K562 (cell line): ENCODE data around the gene DDX39A.

Experiments used
- CREB1 ChIP-seq, 2 experiments: sonication (generic) in 1 of 2; formaldehyde crosslinking in 1 of 2; IDR thresholded peaks; 2 replicates each; pipeline versions ENCODE4 v1.6.1 to v1.8.0; 2012 to 2022; ENCODE audit warnings: inconsistent platforms in 1 of 2, mild to moderate bottlenecking in 1 of 2, missing genetic modification reagents in 1 of 2, moderate library complexity in 1 of 2
- EZH2 ChIP-seq: IDR thresholded peaks from 2 replicates; pipeline ENCODE4 v1.6.1; 2012; ENCODE audit warnings: low read depth, mild to moderate bottlenecking, inconsistent platforms, low read length, borderline replicate concordance
- JUN ChIP-seq, 2 experiments: sonication (generic) in 1 of 2; formaldehyde crosslinking in 1 of 2; IDR thresholded peaks; 2 replicates each; pipeline versions ENCODE4 v1.6.1 to v1.8.0; 2012 to 2022; ENCODE audit warnings: borderline replicate concordance in 2 of 2, mild to moderate bottlenecking in 2 of 2, improper control_type of control experiment in 1 of 2, low read depth in 1 of 2, low read length in 1 of 2, missing genetic modification reagents in 1 of 2
- MAFK ChIP-seq: IDR thresholded peaks from 2 replicates; pipeline ENCODE4 v1.6.1; 2011; ENCODE audit warnings: low read length, improper control_type of control experiment
- POLR2A ChIP-seq: fragments of 450-650 bp; conservative IDR thresholded peaks from 2 replicates; pipeline ENCODE4 v1.6.1; 2016
- PTBP1 ChIP-seq: fragments of 200-400 bp; formaldehyde crosslinking; IDR thresholded peaks from 2 replicates; pipeline ENCODE4 v1.6.1; 2017; ENCODE audit warnings: low read depth, low read length
- XRCC5 ChIP-seq: fragments of 200-400 bp; formaldehyde crosslinking; IDR thresholded peaks from 2 replicates; pipeline ENCODE4 v1.6.1; 2017; ENCODE audit warnings: low read depth, mild to moderate bottlenecking, low read length
- TF ChIP-seq, protein P1 (sequence below), 3 experiments: IDR thresholded peaks in 2 of 3; conservative IDR thresholded peaks in 1 of 3; 2 replicates each; pipeline ENCODE4 v1.5.1; 2011 to 2012; ENCODE audit warnings: low read length in 3 of 3, mild to moderate bottlenecking in 3 of 3, control low read depth in 2 of 3, improper control_type of control experiment in 1 of 3, inconsistent platforms in 1 of 3, low read depth in 1 of 3, mixed read lengths in 1 of 3, moderate library complexity in 1 of 3; ENCODE audit not compliant: insufficient read depth in 2 of 3

DNA sequence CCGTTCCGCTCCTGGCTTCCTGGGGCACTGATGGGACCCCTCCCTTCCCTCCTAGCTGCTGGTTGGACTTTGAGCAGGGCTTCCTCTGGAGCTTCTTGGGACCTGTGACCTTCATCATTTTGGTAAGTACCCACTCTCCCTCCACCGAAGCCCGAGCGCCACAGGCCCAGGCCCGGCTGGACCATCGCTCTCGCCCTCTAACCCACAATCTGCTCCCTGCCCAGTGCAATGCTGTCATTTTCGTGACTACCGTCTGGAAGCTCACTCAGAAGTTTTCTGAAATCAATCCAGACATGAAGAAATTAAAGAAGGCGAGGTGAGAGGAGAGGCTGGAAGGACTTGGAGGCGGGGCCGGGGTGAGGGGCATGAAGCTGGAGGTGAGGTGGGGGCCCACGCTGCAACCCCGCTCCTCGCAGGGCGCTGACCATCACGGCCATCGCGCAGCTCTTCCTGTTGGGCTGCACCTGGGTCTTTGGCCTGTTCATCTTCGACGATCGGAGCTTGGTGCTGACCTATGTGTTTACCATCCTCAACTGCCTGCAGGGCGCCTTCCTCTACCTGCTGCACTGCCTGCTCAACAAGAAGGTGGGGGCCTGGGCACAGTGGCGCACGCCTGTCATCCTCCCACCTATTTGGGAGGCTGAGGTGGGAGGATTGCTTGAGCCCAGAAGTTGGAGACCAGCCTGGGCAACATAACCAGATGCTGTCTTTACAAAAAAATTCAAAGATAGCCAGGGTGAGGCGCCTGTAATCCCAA lies 12.3 kb downstream of the DDX39A start:
- no peak for TF ChIP-seq JUN (IDR thresholded peaks at IDR 0.05; ENCODE audit: borderline replicate concordance, low read depth, low read length)
- TF ChIP-seq JUN (CRISPR knock-in tag; IDR thresholded peaks at IDR 0.05; ENCODE audit: borderline replicate concordance) = no peak
- no peak for TF ChIP-seq XRCC5
- no peak for TF ChIP-seq EZH2
- TF ChIP-seq MAFK = no peak
- TF ChIP-seq CREB1 (IDR thresholded peaks at IDR 0.05) = no peak
- no peak for TF ChIP-seq CREB1 (CRISPR knock-in tag; IDR thresholded peaks at IDR 0.05)
- TF ChIP-seq POLR2A = no peak
- no peak for TF ChIP-seq PTBP1
- TF ChIP-seq, protein P1, sequence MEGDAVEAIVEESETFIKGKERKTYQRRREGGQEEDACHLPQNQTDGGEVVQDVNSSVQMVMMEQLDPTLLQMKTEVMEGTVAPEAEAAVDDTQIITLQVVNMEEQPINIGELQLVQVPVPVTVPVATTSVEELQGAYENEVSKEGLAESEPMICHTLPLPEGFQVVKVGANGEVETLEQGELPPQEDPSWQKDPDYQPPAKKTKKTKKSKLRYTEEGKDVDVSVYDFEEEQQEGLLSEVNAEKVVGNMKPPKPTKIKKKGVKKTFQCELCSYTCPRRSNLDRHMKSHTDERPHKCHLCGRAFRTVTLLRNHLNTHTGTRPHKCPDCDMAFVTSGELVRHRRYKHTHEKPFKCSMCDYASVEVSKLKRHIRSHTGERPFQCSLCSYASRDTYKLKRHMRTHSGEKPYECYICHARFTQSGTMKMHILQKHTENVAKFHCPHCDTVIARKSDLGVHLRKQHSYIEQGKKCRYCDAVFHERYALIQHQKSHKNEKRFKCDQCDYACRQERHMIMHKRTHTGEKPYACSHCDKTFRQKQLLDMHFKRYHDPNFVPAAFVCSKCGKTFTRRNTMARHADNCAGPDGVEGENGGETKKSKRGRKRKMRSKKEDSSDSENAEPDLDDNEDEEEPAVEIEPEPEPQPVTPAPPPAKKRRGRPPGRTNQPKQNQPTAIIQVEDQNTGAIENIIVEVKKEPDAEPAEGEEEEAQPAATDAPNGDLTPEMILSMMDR (IDR thresholded peaks at IDR 0.05 in 2 of 3, conservative IDR thresholded peaks at IDR 0.05 in 1 of 3; ENCODE audit: insufficient read depth in 2 of 3, low read depth in 1 of 3, low read length in 3 of 3) = no peak
